GM21737 (cell line): ENCODE data around the gene HAP1.

Source experiments
- ATAC-seq: cut with Tn5 transposase; IDR thresholded peaks from one replicate; pipeline ENCODE4 v1.9.1; 2021; ENCODE audit warnings: mild to moderate bottlenecking, moderate library complexity; ENCODE audit not compliant: unreplicated experiment

Gene HAP1

DNA sequence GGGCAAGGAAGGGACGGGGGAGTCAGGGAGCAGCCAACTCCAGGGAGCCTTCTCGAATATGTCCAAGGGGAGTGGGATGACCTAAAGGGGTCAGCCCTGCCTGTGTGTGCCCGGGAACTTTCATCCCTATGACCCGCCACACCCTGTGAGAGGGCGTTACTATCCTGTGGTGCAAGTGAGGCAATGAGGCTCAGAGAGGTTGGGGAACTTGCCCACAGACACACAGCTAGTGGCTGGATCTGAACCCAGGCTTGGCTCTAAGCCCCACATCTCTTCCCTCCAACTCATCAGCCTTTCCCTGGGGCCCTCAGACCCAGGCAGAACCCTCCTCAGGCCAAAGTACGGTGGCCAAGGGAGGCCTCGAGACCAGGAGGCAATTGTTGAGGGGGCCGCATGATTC is 28.9 kb upstream of the HAP1 start:
- ATAC-seq, result no peak

DNA sequence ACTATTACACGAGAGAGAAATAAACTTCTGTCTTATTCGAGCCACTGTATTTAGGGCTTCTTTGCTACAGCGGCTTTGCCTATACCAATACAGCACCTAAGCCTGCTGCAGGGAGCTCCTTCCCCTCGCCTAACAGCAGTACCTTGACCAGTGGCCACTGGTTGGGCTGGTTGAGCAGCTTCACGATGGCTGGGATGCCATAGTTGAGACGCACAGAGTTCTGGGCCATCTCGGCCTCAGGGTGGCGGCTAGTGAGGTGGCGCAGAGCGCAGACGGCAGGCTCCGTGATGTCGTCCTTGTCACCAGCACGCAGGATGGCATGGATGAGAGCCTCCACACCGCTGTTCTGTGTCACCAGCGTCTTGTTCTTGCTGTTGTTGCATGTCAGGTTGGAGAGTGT is 28.4 kb upstream of the HAP1 start:
- no peak for ATAC-seq

DNA sequence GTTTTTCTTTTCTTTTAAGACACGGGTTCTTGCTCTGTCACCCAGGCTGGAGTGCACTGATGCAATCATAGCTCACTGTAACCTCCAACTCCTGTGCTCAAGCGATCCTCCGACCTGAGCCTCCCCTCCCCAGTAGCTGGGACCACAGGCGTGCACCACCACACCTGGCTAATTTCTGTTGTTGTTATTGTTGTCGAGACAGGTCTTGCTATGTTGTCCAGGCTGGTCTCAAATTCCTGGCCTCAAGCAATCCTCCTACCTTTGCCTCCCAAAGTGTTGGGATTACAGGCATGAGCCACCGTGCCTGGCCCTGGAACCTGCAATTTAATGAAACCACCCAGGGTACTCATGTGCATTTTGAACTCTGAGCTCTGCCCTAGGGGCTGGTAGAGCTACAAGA is 27.9 kb upstream of the HAP1 start:
- no peak for ATAC-seq

DNA sequence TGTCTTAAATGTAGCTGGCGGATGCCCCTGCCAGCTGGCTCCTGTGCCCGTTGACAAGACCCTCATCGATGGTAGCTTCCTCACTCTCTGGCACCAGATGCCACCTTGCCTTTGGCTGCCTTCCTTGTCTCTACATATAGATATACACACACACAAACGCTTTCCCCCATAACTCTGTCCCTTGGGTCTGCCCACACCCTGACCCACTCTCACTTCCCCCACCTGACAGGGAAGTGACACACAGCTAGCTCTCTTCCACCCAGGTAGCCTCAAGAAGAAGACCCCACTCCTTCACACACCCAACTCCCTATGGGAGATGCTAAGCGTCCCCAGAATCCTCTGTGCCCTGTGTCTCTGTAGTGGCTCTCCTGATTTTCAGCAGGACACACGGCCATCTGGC is 26.4 kb upstream of the HAP1 start:
- no peak for ATAC-seq

DNA sequence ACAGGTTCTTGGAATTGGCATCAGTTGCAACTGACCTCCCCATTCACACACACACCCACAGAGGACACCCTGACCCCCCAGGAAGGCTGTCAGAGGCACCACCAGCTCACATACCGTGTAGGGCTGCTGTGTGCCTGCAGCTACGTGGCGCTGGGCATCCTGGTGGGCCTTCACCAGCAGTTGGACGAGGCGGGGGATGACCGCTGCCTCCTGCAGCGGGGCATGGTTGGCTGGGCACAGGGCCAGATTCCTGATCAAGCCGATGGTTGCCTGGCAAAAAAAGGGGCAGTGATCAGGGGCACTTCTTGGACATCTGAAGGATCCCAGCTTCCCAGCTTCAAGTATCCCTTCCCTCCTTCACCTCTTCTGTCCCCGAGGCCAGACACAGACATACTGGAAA is 24.2 kb upstream of the HAP1 start:
- ATAC-seq, result no peak

DNA sequence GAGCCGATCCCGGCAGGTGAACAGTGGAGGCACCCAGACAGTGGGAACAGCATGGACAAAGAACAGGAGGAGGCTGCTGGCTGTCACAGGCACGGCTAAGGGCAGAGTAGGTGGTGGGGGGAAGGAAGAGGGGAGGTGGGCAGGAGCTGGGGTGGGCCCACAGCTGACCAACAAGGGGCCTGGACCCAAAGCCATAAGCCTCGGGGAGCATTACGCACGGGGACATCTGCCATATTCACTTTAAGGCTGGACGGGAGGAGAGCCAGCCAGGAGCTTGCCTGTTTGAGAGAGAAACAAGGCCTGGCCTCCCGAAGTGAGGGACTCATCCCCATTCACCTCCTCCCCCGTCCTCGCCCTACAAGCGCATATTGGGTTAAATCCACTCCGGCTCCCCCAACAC is 19.6 kb upstream of the HAP1 start:
- ATAC-seq, result no peak

DNA sequence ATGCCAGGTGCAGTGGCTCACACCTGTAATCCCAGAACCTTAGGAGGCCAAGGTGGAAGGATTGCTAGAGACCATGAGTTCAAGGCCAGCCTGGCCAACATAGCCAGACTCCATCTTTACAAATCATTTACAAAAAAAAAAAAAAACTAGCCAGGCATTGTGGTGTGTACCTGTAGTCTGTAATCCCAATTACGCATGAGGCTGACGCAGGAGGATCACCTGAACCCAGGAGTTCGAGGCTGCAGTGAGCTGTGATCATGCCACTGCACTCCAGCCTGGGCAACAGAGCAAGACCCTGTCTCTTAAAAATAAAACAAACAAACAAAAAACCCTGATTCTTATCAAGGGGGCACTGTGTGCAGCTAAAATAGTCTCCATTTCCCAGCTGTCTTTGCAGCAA is 16.8 kb upstream of the HAP1 start:
- no peak for ATAC-seq

DNA sequence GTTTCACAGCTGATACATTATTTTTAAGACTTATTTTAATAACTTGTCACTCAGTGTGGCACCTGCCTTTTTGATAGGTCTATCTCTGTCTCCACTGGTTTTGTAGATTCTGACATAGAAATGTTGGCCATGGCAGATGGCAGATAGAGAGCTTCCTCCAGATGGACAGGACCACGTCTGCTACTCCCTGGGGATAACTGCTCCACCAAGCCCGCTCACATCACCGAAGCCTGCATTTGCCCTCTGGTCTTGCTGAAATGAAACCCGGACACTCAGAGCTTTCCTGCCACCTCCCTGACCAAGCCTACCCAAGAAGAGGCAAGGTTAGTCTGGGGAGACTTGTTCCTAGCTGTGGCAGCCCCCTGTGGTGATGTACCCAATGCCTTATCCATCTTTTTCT is 16.4 kb upstream of the HAP1 start:
- ATAC-seq, result no peak

DNA sequence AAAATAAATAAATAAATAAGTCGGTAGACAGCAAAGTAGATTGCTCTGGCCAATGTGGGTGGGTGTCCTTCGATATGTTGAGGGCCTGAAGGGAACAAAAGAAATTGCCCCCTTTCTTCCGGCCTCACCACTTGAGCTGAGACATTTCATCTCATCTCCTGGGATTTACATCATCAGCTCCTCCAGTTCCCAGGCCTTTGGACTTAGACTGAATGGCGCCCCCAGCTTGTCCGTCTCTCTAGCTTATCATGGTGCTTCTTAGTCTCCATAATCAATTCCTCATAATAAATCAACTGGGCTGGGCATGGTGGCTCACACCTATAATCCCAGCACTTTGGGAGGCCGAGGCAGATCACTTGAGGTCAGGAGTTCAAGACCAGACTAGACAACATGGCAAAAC is 13.8 kb upstream of the HAP1 start:
- ATAC-seq, result no peak

DNA sequence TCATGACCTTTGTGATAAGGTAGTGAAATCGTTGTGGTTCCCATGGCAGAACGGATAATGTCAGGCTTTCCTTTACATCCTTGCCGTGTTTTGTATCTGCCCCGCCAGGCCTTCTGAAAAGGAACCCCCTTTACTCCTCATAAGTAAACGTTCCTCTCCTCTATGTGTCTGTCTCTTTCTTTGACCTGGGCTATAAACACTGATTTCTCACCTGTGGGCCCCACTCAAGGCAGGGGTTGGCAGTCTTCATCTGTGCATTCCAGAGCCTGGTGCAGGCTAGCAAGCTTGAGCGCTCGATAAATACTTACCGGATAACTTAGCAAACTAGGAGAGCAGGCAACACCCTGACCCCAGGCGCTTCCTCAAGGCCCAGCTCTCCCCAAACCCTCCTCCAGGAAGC is 7.3 kb upstream of the HAP1 start:
- ATAC-seq, result no peak

DNA sequence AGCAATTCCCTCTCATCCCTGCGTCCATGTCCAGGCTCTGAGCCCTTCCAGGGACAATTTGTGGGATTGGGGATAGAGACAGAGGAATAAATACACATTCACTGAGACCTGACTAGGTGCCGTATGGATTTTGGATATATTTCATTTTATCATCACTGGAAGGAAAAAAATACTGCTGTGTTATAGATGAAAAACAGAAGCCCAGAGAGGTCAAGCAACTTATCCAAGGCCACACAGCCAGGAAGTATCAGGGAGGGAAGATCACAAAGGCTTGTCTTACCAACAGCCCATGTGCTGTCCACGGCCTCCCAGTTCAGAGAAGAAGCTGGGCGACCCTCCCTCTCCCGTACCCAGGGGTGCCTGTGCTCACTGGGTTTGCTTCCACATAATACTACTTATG is 6.1 kb upstream of the HAP1 start:
- ATAC-seq, result no peak

DNA sequence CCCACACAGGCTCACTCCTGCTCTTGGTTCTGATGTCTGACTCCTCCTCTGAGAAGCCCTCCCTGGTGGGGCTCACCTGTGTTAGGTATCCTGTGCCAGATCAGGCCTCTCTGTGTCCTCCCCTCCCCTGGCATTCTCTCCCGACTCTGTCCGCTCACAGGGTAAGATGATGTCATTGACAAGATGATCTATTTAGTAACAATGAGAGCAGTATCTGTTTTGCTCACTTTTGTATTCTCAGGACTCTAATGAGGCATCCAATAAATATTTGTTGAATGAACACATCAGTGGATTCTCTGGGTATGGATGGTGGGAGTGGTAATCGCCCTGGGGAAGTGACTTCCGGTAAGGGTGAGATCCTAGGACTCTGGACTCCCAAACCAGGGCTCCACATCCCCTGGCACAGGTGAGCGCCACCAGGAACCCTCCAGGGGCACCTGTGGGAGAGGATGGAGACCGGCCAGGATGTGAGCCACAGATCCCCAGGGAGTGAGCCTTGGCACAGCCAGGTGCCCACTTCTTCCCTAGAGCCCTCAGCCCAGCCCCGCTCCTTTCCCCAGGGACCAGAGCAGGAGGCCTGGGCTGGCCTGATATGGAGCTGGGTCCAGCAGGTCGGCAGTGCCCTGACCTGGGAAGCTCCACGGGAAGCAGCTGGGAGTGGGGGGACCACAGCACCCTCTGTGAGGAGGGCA is 5.4 kb upstream of the HAP1 start:
- ATAC-seq, result no peak

DNA sequence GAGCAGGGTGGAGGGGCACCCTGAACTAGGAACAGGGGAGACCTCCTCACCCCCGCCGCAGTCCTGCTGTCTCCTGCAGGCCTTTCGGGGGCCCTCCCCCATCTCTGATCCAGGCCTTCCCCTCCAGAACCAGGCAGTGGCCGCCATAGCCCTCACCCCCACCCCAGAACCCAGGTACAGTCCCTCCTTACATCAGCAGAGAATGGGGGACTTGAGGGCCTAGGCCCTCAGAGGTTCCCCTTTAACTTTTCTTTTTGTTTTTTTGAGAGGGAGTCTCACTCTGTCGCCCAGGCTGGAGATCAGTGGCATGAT is 4.3 kb upstream of the HAP1 start:
- ATAC-seq, result no peak

DNA sequence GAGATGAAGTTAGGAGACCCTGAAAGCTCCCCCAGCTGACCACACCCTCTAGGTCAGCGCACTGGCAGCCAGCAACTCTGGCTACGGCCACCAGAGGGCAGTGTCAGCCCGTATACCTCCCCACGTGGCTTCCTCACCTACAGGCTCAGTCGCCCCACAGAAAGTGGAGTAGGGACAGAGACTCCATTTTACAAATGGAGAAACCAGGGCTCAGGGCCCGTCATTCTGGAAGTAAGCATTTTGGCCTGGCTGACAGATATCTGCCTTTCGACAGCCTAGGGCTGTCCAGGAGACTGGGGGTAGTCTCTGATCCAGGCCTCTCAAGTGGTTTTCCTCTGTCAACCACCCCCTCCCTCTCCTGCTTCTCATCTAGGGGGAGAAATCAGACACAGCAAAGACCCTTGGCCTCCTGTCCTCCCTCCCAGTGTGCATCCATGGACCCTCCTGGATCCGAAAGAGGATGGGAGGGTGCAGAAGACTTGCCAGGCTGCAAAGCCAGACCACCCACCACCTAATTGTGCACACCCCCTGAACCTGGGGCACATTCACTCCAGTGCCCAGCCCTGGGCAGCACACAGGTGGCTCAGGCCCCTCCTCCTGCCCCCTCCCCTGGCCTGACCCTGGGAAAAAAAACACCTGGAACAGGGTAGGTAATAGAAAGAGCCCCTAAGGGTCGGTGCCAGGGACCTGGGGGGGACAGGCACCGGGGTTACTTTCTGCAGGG is 3.8 kb upstream of the HAP1 start:
- ATAC-seq, result peak; percentile 59

DNA sequence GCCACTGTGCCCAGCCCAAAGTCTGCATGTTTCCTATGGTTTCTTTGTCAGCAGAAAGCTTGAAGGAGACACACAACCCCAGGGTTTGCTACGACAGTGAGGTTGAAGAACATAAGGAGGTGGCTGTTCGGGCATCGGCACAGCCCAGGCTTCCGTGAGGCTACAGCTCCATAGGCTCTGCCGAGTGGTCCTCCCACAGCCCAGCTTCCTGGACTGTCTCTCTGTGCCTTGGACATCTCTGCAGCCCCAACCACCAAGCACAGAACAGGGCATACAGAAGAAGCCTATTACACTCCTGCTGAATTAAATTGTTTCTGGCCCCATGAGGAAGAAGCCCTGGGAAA is 3.2 kb upstream of the HAP1 start:
- no peak for ATAC-seq

DNA sequence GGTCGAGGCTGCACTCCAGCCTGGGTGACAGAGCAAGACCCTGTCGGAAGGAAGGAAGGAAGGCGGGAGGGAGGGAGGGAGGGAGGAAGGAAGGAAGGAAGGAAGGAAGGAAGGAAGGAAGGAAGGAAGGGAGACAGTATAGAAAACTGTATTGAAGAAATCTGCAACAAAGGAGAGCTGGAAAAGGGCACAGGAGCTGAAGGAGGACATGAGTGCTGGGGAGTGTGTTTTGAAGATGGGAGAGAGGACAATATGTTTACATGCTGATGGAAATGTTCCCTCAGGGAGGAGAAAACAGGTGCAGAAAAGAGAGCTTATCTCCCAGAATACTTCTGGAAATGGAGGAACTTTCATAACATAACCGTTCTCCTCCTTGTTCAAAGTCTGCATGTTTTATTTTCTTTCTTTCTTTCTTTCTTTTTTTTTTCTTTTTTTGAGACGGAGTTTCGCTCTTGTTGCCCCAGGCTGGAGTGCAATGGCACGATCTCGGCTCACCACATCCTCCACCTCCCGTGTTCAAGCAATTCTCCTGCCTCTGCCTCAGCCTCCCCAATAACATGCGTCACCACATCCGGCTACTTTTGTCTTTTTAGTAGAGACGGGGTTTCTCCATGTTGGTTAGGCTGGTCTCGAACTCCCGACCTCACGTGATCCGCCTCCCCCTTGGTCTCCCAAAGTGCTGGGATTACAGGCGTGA is 2.7 kb upstream of the HAP1 start:
- ATAC-seq, result no peak

DNA sequence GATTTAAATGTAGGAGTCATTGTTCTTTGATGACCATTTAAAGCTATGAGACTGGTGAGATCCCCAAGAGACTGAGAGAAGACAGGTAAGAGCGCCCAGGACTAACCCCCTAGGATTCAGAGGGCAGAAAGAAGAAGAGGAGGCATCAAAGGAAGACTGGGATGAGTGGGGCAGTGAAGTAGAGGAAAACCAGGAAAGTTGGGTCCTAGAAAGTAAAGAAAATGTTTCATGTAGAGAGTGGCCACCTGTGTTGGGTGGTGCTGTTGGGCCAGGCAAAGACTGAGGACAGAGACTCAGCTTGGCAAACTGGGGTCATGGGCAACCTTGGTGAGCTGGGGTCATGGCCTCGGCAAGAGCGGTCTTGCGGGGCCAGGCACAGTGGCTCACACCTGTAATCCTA is 1.3 kb upstream of the HAP1 start:
- no peak for ATAC-seq

DNA sequence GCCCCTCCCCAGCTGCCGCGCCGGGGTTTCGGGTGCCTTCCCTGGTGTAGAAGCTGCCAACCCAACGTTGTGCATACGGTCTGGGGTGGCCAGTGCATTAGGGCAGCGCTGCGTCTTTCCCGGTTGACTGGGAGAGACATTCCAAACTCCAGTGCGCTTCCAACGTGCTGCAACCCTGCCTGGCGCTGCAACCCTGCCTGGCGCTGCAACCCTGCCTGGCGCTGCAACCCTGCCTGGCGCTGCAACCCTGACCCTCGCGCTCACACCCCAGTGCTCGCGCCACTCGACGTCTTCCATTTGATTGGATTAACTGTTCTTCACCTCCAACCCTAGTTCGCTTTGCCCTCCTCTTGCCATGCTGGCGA is 488 bp upstream of the HAP1 start:
- ATAC-seq, result no peak

DNA sequence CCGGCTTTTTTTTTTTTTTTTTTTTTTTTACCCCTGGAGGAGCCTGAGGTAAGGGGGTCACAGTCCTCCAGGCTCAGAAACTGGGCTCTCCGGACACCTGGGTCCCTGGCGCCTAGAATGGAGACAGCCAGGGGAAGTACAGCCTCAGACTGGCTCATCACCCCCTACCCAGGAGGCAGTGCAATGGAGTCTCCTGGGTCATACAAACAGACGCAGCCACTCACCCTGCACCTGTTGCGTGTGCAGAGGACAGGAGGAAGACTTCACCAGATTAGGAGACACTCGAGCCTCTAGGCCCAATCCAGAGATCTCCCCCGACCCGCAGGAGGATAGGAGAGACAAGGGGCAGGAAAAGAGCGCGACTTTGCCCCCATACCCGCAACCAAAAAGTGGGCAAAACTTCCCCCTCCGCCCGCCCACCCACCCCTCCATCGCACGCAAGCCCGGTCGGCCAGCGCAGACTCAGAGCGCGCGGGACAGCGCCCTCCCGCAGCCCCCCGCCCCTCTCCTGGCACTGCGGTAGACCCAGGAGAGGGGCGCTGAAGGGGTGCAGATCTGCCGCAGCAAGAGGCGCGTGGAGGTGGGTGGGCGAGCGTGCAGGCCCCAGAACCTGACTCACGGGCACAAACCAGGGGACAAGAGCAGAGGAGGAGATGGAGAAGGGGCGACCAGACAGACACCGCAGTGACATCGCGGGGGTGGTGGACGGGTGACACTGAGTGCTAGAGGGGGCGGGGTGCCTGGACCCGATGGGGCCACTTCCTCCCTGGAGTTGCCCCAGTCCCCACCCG is 900 bp downstream of the HAP1 start:
- ATAC-seq, result no peak

DNA sequence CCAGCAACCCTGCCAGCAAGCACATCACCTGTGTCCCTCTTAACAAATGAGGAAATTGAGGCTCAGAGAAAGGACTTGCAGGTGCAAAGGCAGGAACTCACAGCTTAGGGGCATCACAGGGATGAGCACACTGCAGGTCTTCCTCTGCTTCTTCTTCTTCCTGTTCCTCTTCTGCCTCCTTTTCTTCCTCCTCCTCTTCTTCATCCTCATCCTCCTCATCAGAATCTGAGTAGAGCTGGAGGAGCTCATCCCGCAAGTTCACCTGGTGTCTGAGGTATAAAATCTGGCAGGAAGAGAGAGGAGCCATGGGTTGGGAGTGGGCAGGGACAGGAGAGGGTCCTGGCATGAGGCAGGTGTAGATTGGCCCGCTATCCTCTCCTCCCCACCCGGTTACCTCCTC is 2.6 kb downstream of the HAP1 start:
- no peak for ATAC-seq

DNA sequence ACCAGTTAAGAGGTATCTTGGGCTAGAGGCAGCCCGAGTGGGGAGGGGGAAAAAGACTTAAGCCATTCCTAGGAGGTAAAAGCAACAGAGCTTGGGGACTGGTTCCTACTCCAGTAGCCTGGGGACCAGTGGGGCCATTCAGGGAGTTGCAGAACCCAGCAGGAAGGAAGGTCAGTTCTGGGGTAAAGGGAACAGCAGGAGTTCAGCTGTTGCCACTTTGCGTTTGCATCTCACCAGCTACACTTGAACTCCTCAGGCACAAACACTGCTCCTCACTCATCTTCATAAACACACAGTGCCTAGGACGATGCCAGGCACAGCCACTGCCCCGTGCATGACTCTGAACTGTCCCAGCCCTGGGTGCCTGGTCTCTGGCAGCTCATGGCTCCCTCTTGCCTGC is 4.0 kb downstream of the HAP1 start:
- ATAC-seq, result no peak

DNA sequence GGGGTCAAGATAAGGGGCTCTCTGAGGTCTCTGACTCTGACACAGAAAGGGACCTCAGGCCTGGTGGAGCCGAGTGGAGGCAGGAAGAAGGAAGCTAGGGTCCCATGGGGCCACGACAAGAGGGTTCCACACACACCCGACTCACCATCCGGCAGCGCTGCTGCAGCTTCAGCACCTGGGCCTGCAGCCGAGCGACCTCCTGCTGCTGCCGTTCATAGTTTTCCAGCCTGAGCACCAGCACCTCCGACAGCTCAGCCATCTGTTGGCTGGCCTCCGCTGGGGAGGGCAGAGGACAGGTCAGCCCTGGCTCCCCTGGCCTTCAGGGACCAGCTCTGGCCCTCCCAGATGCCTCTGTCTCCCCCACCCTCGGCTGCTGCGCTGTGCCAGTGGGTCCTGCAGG is 6.4 kb downstream of the HAP1 start:
- no peak for ATAC-seq
